NCI-H146 treated with DMSO at 0.1 percent for 48 hours (cell line): ENCODE results near the gene CASP2.
"Not testable (repeated sequence)": the region's sequence is repeated elsewhere in the genome, so short reads cannot be mapped to it uniquely, and the experiment has no call there.

Source experiments
- DNase-seq: peaks from one replicate; lab custom pipeline; 2025; ENCODE audit not compliant: unreplicated experiment; lab: John Stamatoyannopoulos, UW

The CASP2 gene

GRCh38 chr7:143289888-143290287 lies 1.7 kb downstream of the CASP2 start:
- DNase-seq: not testable (repeated sequence)

- no peak for DNase-seq
These were observed 2.1 kb downstream of the CASP2 start for GRCh38 chr7:143290293-143290692.

GRCh38 chr7:143292876-143293275 lies 4.7 kb downstream of the CASP2 start:
- no peak for DNase-seq

- no peak for DNase-seq
These were observed 7.7 kb downstream of the CASP2 start for GRCh38 chr7:143295870-143296269.

GRCh38 chr7:143296686-143297085 lies 8.5 kb downstream of the CASP2 start:
- DNase-seq: no peak

GRCh38 chr7:143299346-143299745 lies 11.2 kb downstream of the CASP2 start:
- DNase-seq: no peak

GRCh38 chr7:143299840-143300239 lies 11.7 kb downstream of the CASP2 start:
- no peak for DNase-seq

- DNase-seq: no peak
These were observed 13.1 kb downstream of the CASP2 start for GRCh38 chr7:143300959-143301935.

GRCh38 chr7:143303733-143304132 lies 15.6 kb downstream of the CASP2 start:
- no peak for DNase-seq

GRCh38 chr7:143304938-143305337 lies 16.8 kb downstream of the CASP2 start:
- no peak for DNase-seq

GRCh38 chr7:143305423-143306070 lies 17.4 kb downstream of the CASP2 start:
- no peak for DNase-seq

- DNase-seq: no peak
These were observed 20.5 kb downstream of the CASP2 start for GRCh38 chr7:143308632-143309031.

GRCh38 chr7:143314127-143314526 lies 26.0 kb downstream of the CASP2 start:
- no peak for DNase-seq

GRCh38 chr7:143315776-143316175 lies 27.6 kb downstream of the CASP2 start, which contains the start of gene CLCN1:
TSS of gene CLCN1 (plus strand) at chr7:143316111. CDS start at chr7:143316213, 102 bp downstream.
- no peak for DNase-seq

GRCh38 chr7:143316492-143316891 lies 28.3 kb downstream of the CASP2 start:
- DNase-seq: no peak

- DNase-seq: no peak
These were observed 30.5 kb downstream of the CASP2 start for GRCh38 chr7:143318661-143319060.

GRCh38 chr7:143320620-143321019 lies 32.5 kb downstream of the CASP2 start:
- no peak for DNase-seq

- DNase-seq: no peak
These were observed 33.1 kb downstream of the CASP2 start for GRCh38 chr7:143321242-143321641.

- no peak for DNase-seq
These were observed 33.6 kb downstream of the CASP2 start for GRCh38 chr7:143321734-143322133.

GRCh38 chr7:143322760-143323633 lies 34.8 kb downstream of the CASP2 start:
- DNase-seq: no peak

- DNase-seq: no peak
These were observed 35.5 kb downstream of the CASP2 start for GRCh38 chr7:143323653-143324052.
